ENCODE data around the gene PUM1. TPM values are rescaled to one million over a fixed set of nuclear protein-coding genes. Genes with fewer than 3 reads are reported as not detected.
A peak's percentile ranks its signal among the peaks of the same experiment; 100 is the strongest.

PUM1 gene
- total RNA-seq, 2 donors from 2014 or later: 207 to 210 TPM

DNA sequence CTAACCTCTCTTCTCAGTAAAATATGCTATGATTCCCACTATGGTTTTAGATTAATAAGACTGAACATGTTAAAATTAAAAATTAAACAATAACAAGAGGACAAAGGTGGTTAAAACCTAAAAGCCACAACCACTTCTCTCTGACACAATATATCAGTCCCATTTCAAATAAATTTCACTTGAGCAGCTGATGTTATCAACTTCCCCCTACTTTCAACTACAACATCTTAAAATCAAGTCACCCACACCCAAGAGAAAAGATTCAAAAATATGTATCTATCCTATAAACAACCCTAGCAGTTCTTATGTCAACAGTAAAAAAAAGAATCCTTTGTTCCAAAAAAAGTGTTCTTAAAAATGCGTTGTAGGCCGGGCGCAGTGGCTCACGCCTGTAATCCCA lies 7.5 kb downstream of the PUM1 start:
- Mint-ChIP-seq H3K4me3 (no peak overlapping the region), H3K27me3 (ENCODE audit: insufficient read depth) (no peaks in the 10 kb centered on the region), H3K4me1 (peaks cover 10% of the 10 kb centered on the region), H3K9me3 (no peaks in the 10 kb centered on the region), H3K36me3 (ENCODE audit: low read depth) (peaks cover 53% of the 10 kb centered on the region), H3K27ac (no peak overlapping the region)
- WGBS, 2 experiments (ENCODE audit: insufficient coverage in 1 of 2, insufficient read length in 1 of 2): 98% methylated on average over 4 of the region's 4 CpGs; no CpG with 5 or more reads in 1 of the 2 experiments
- H3K27ac ChIP-seq (ENCODE audit: low read depth, low read length): no peak overlapping the region
- TF ChIP-seq, protein P1, sequence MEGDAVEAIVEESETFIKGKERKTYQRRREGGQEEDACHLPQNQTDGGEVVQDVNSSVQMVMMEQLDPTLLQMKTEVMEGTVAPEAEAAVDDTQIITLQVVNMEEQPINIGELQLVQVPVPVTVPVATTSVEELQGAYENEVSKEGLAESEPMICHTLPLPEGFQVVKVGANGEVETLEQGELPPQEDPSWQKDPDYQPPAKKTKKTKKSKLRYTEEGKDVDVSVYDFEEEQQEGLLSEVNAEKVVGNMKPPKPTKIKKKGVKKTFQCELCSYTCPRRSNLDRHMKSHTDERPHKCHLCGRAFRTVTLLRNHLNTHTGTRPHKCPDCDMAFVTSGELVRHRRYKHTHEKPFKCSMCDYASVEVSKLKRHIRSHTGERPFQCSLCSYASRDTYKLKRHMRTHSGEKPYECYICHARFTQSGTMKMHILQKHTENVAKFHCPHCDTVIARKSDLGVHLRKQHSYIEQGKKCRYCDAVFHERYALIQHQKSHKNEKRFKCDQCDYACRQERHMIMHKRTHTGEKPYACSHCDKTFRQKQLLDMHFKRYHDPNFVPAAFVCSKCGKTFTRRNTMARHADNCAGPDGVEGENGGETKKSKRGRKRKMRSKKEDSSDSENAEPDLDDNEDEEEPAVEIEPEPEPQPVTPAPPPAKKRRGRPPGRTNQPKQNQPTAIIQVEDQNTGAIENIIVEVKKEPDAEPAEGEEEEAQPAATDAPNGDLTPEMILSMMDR (conservative IDR thresholded peaks at IDR 0.05): no peak
- H3K4me3 ChIP-seq (ENCODE audit: low read length): no peak overlapping the region
- H3K9me3 ChIP-seq (ENCODE audit: control insufficient read depth, low read length): no peaks in the 10 kb centered on the region
- peaks cover 73% of the 10 kb centered on the region for H3K36me3 ChIP-seq (ENCODE audit: control insufficient read depth, insufficient read depth, low read length)
- no peaks in the 10 kb centered on the region for H3K27me3 ChIP-seq (ENCODE audit: control insufficient read depth, insufficient read depth, low read length, poor library complexity, severe bottlenecking)
- no peak for DNase-seq
- no peaks in the 10 kb centered on the region for H3K4me1 ChIP-seq (ENCODE audit: control insufficient read depth, insufficient read depth, low read length)
- no peak overlapping the region for H3K9ac ChIP-seq (ENCODE audit: extremely low read depth, low read length, poor library complexity, severe bottlenecking)

DNA sequence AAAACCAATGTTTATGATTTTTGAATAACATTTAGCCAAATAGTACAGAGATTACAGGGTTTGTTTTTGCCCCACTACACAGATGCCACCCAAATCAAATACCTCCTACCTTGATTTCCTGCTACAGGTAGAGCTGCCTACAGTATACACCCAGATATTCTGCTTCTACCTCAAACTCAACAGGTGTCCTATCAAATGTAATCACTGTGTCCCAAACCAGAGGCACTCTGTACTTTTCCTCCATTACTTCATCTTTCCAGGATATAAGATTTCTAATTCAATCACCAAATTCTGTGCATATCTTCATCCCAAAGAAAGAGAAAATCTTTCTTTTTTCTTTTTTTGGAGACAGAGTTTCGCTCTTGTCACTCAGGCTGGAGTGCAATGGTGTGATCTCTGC lies 9.6 kb downstream of the PUM1 start:
- Histone ChIP-seq H3K9me3 (ENCODE audit: control insufficient read depth, low read length) (no peaks in the 10 kb centered on the region), H3K9ac (ENCODE audit: extremely low read depth, low read length, poor library complexity, severe bottlenecking) (no peak overlapping the region), H3K4me1 (ENCODE audit: control insufficient read depth, insufficient read depth, low read length) (no peaks in the 10 kb centered on the region), H3K4me3 (ENCODE audit: low read length) (peak overlapping the region; percentile 17), H3K27ac (ENCODE audit: low read depth, low read length) (no peak overlapping the region), H3K27me3 (ENCODE audit: control insufficient read depth, insufficient read depth, low read length, poor library complexity, severe bottlenecking) (no peaks in the 10 kb centered on the region), H3K36me3 (ENCODE audit: control insufficient read depth, insufficient read depth, low read length) (peaks cover 86% of the 10 kb centered on the region)
- H3K4me3 Mint-ChIP-seq: no peak overlapping the region
- H3K36me3 Mint-ChIP-seq (ENCODE audit: low read depth): peaks cover 66% of the 10 kb centered on the region
- WGBS, 2 experiments (ENCODE audit: insufficient coverage in 1 of 2, insufficient read length in 1 of 2): 92 to 100% methylated on average over 1 of the region's 1 CpG
- H3K9me3 Mint-ChIP-seq: no peaks in the 10 kb centered on the region
- H3K27ac Mint-ChIP-seq: no peak overlapping the region
- TF ChIP-seq, protein P1 (conservative IDR thresholded peaks at IDR 0.05): no peak
- no peaks in the 10 kb centered on the region for H3K27me3 Mint-ChIP-seq (ENCODE audit: insufficient read depth)
- no peak for DNase-seq
- peaks cover 5% of the 10 kb centered on the region for H3K4me1 Mint-ChIP-seq

DNA sequence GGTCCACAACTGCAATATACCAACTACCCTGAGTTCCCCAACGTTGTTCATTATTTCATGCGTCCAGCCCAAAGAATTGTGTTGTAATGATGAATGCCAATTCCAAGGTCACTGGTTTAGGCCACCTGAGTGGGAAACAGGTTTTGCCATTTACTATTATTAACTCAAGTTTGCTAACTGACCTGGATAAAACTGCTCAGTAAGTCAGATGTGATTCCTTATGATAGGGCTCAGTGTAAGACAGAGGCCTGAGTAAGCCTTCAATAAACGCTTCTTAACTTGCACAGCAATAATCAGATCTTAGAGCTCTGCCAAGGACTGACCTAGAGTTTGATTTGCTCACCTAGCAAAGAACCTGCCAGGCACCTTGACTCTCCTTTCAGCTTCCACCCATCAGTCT lies 10.0 kb downstream of the PUM1 start:
- Mint-ChIP-seq H3K4me3 (no peak overlapping the region), H3K4me1 (peaks cover 5% of the 10 kb centered on the region), H3K27ac (peak overlapping the region; percentile 28), H3K9me3 (no peaks in the 10 kb centered on the region), H3K36me3 (ENCODE audit: low read depth) (peaks cover 68% of the 10 kb centered on the region), H3K27me3 (ENCODE audit: insufficient read depth) (no peaks in the 10 kb centered on the region)
- no peaks in the 10 kb centered on the region for H3K4me1 ChIP-seq (ENCODE audit: control insufficient read depth, insufficient read depth, low read length)
- no peaks in the 10 kb centered on the region for H3K27me3 ChIP-seq (ENCODE audit: control insufficient read depth, insufficient read depth, low read length, poor library complexity, severe bottlenecking)
- no peak overlapping the region for H3K9ac ChIP-seq (ENCODE audit: extremely low read depth, low read length, poor library complexity, severe bottlenecking)
- no peaks in the 10 kb centered on the region for H3K9me3 ChIP-seq (ENCODE audit: control insufficient read depth, low read length)
- peak overlapping the region; percentile 17 for H3K4me3 ChIP-seq (ENCODE audit: low read length)
- DNase-seq: no peak
- TF ChIP-seq, protein P1 (conservative IDR thresholded peaks at IDR 0.05): no peak
- peaks cover 89% of the 10 kb centered on the region for H3K36me3 ChIP-seq (ENCODE audit: control insufficient read depth, insufficient read depth, low read length)
- 83 to 91% methylated on average over 2 to 3 of the region's 3 CpGs for WGBS, 2 experiments (ENCODE audit: insufficient coverage in 1 of 2, insufficient read length in 1 of 2)
- H3K27ac ChIP-seq (ENCODE audit: low read depth, low read length): no peak overlapping the region
